ENCODE results near the gene FDCSP. TPM values are rescaled to one million over a fixed set of nuclear protein-coding genes. Genes with fewer than 3 reads are reported as not detected.

Gene FDCSP
- total and polyA plus RNA-seq, 2 of the 13 experiments (the other 11 are each of a cell fraction or from before 2014, with no cell fraction given), result not detected

DNA sequence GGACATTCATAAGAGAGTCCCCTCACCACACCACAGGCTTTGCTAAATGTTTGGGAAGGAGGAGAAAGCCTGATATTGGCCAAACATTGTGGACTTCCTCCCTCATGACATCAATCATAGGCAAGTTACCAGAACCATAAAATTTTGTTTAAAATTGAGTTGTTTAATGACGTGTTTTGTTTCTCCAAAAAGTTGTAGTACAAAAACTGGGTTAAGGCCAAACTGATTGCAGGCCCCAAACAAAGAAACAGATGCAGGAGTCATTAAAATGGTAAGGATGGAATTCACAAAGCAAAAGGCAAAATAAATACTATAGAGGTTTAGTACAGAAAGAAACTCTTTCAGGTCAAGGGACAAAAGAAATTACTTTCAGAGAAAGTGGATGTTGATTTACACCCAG lies 34.3 kb upstream of the FDCSP start:
- Histone ChIP-seq H3K4me1 (ENCODE audit: insufficient read depth, low read length) (peaks cover 42% of the 10 kb centered on the region), H3K79me2 (ENCODE audit: insufficient read depth, low read length) (no peaks in the 10 kb centered on the region), H3K9ac (ENCODE audit: insufficient read depth, low read depth, low read length) (no peak overlapping the region), H3K27me3 (ENCODE audit: control insufficient read depth in 1 of 2, insufficient read depth in 2 of 2, low read length in 2 of 2) (no peaks in the 10 kb centered on the region), H4K20me1 (ENCODE audit: insufficient read depth, low read length) (no peaks in the 10 kb centered on the region), H3K4me3 (replicated peaks in 1 of 3; ENCODE audit: insufficient read depth in 1 of 3, low read depth in 2 of 3, low read length in 3 of 3) (no peak overlapping the region), H3K9me3 (ENCODE audit: low read length) (peaks cover 10% of the 10 kb centered on the region; the same call in 1 of the 2 replicates), H3K4me2 (ENCODE audit: low read depth, low read length) (no peak overlapping the region), H3K36me3 (replicated peaks in 1 of 2; ENCODE audit: control insufficient read depth in 1 of 2, insufficient read depth in 2 of 2, low read length in 2 of 2) (no peaks in the 10 kb centered on the region), H2AFZ (ENCODE audit: low read length) (no peak overlapping the region), H3K27ac (ENCODE audit: extremely low read length, insufficient read depth, low read length) (no peak overlapping the region)
- WGBS (ENCODE audit: low lambda C conversion rate), result 95% methylated on average over 1 of the region's 1 CpG
- no peak for DNase-seq (ENCODE audit: low spot score)
- intact Hi-C loops (cut with micrococcal nuclease; ENCODE audit: unreplicated experiment) (no loop called here), in situ Hi-C loops (cut with HindIII; ENCODE audit: extremely low pct_ligation_motif_present, low pct_unique_long_range_greater_than_20kb) (no loop called here)
- POLR2A ChIA-PET, result no interaction called here
- CTCF ChIA-PET (ENCODE audit: low intra/inter-chr PET ratio, low total read pairs), result no interaction called here
- FAIRE-seq, result peak; percentile 21
- TF ChIP-seq, protein P1, sequence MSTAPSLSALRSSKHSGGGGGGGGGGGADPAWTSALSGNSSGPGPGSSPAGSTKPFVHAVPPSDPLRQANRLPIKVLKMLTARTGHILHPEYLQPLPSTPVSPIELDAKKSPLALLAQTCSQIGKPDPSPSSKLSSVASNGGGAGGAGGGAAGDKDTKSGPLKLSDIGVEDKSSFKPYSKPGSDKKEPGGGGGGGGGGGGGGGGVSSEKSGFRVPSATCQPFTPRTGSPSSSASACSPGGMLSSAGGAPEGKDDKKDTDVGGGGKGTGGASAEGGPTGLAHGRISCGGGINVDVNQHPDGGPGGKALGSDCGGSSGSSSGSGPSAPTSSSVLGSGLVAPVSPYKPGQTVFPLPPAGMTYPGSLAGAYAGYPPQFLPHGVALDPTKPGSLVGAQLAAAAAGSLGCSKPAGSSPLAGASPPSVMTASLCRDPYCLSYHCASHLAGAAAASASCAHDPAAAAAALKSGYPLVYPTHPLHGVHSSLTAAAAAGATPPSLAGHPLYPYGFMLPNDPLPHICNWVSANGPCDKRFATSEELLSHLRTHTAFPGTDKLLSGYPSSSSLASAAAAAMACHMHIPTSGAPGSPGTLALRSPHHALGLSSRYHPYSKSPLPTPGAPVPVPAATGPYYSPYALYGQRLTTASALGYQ (CRISPR knock-in tag; IDR thresholded peaks at IDR 0.05), result no peak
- no peak for TF ChIP-seq FOXM1 (CRISPR knock-in tag; IDR thresholded peaks at IDR 0.05)
- TF ChIP-seq PHF20 (CRISPR knock-in tag; IDR thresholded peaks at IDR 0.05), result no peak
- TF ChIP-seq, protein P2, sequence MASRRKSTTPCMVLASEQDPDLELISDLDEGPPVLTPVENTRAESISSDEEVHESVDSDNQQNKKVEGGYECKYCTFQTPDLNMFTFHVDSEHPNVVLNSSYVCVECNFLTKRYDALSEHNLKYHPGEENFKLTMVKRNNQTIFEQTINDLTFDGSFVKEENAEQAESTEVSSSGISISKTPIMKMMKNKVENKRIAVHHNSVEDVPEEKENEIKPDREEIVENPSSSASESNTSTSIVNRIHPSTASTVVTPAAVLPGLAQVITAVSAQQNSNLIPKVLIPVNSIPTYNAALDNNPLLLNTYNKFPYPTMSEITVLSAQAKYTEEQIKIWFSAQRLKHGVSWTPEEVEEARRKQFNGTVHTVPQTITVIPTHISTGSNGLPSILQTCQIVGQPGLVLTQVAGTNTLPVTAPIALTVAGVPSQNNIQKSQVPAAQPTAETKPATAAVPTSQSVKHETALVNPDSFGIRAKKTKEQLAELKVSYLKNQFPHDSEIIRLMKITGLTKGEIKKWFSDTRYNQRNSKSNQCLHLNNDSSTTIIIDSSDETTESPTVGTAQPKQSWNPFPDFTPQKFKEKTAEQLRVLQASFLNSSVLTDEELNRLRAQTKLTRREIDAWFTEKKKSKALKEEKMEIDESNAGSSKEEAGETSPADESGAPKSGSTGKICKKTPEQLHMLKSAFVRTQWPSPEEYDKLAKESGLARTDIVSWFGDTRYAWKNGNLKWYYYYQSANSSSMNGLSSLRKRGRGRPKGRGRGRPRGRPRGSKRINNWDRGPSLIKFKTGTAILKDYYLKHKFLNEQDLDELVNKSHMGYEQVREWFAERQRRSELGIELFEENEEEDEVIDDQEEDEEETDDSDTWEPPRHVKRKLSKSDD (CRISPR knock-in tag; IDR thresholded peaks at IDR 0.05; ENCODE audit: low read depth), result no peak
- TF ChIP-seq, protein P3, sequence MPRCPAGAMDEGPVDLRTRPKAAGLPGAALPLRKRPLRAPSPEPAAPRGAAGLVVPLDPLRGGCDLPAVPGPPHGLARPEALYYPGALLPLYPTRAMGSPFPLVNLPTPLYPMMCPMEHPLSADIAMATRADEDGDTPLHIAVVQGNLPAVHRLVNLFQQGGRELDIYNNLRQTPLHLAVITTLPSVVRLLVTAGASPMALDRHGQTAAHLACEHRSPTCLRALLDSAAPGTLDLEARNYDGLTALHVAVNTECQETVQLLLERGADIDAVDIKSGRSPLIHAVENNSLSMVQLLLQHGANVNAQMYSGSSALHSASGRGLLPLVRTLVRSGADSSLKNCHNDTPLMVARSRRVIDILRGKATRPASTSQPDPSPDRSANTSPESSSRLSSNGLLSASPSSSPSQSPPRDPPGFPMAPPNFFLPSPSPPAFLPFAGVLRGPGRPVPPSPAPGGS (CRISPR knock-in tag; IDR thresholded peaks at IDR 0.05), result no peak
- TF ChIP-seq, protein P4, sequence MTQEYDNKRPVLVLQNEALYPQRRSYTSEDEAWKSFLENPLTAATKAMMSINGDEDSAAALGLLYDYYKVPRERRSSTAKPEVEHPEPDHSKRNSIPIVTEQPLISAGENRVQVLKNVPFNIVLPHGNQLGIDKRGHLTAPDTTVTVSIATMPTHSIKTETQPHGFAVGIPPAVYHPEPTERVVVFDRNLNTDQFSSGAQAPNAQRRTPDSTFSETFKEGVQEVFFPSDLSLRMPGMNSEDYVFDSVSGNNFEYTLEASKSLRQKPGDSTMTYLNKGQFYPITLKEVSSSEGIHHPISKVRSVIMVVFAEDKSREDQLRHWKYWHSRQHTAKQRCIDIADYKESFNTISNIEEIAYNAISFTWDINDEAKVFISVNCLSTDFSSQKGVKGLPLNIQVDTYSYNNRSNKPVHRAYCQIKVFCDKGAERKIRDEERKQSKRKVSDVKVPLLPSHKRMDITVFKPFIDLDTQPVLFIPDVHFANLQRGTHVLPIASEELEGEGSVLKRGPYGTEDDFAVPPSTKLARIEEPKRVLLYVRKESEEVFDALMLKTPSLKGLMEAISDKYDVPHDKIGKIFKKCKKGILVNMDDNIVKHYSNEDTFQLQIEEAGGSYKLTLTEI (CRISPR knock-in tag; conservative IDR thresholded peaks at IDR 0.05), result no peak
- TF ChIP-seq RORA (CRISPR knock-in tag; IDR thresholded peaks at IDR 0.05), result no peak
- TF ChIP-seq, protein P5, sequence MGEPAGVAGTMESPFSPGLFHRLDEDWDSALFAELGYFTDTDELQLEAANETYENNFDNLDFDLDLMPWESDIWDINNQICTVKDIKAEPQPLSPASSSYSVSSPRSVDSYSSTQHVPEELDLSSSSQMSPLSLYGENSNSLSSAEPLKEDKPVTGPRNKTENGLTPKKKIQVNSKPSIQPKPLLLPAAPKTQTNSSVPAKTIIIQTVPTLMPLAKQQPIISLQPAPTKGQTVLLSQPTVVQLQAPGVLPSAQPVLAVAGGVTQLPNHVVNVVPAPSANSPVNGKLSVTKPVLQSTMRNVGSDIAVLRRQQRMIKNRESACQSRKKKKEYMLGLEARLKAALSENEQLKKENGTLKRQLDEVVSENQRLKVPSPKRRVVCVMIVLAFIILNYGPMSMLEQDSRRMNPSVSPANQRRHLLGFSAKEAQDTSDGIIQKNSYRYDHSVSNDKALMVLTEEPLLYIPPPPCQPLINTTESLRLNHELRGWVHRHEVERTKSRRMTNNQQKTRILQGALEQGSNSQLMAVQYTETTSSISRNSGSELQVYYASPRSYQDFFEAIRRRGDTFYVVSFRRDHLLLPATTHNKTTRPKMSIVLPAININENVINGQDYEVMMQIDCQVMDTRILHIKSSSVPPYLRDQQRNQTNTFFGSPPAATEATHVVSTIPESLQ (CRISPR knock-in tag; conservative IDR thresholded peaks at IDR 0.05), result no peak
- TF ChIP-seq NR1H2 (CRISPR knock-in tag; IDR thresholded peaks at IDR 0.05; ENCODE audit: borderline replicate concordance, low read depth), result no peak
- TF ChIP-seq, protein P6, sequence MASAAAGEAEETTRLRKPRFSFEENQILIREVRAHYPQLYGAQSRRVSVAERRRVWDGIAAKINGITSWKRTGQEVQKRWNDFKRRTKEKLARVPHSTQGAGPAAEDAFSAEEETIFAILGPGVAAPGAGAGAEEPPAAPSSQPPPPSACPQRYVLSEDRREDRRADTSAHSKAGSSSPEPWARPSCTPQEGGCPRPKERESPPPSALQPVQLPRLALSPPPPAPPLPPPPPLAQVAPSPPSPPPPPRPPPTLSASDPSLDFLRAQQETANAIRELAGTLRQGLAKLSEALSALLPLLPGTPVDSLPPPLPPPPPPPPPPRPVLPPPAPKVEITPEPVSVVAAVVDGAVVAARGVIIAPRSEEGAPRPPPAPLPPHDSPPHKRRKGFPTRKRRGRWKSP (CRISPR knock-in tag; IDR thresholded peaks at IDR 0.05), result no peak
- no peak for TF ChIP-seq RXRB (CRISPR knock-in tag; IDR thresholded peaks at IDR 0.05; ENCODE audit: borderline replicate concordance)
- no peak for TF ChIP-seq ZKSCAN8 (CRISPR knock-in tag; IDR thresholded peaks at IDR 0.05; ENCODE audit: borderline replicate concordance)
- no TSS peak for BruUV-seq (replicated peaks)
- no peak for ATAC-seq

Data from HepG2 (cell line).